ENCODE data around the gene ANO4. TPM values are rescaled to one million over a fixed set of nuclear protein-coding genes. Genes with fewer than 3 reads are reported as not detected.

The ANO4 gene
- total and polyA plus RNA-seq, 2 of the 8 experiments (the other 6 are each of a cell fraction or from before 2014, with no cell fraction given), result 1.1 to 3.4 TPM

GRCh38 chr12:100926669-100927248 is 132.2 kb downstream of the ANO4 start:
- ChIA-PET POLR2A (ENCODE audit: partially characterized antibody) (interaction anchor here (0.7 kb wide), 1 partner anchor 11 kb away, joined by 3 read pairs; no protein-coding TSS in a partner anchor), CTCF (ENCODE audit: partially characterized antibody) (interaction anchor here (1.0 to 2.6 kb wide), 12 partner anchors 9 to 190 kb away, joined by 3 to 16 read pairs (median 6); no protein-coding TSS in a partner anchor)
- no peak overlapping the region for H4K91ac ChIP-seq (replicated peaks; ENCODE audit: insufficient read length, low read length)
- DNase-seq (ENCODE audit: low read depth in 1 of 2, low spot score in 2 of 2) (peak; percentile 54 to 63), FAIRE-seq (peak; percentile 94)
- H3K23ac ChIP-seq (ENCODE audit: insufficient read length), result no peak overlapping the region
- H3K9me3 ChIP-seq (ENCODE audit: insufficient read depth in 2 of 2, low read depth in 1 of 2, low read length in 1 of 2), result no peaks in the 10 kb centered on the region
- no peak overlapping the region for H3K27ac ChIP-seq (ENCODE audit: low read depth, low read length)
- no peaks in the 10 kb centered on the region for H4K20me1 ChIP-seq (replicated peaks in 1 of 2; ENCODE audit: control insufficient read depth in 1 of 2, insufficient read depth in 2 of 2, low read length in 2 of 2)
- no peak overlapping the region for H2BK12ac ChIP-seq (ENCODE audit: low read depth, low read length)
- H2BK5ac ChIP-seq (ENCODE audit: low read depth, low read length), result no peak overlapping the region
- no peak overlapping the region for H4K5ac ChIP-seq (ENCODE audit: insufficient read length, low read depth, low read length)
- H2AFZ ChIP-seq (ENCODE audit: low read length), result peak overlapping the region; percentile 84; the same call in 1 of the 2 replicates
- no peaks in the 10 kb centered on the region for H3K36me3 ChIP-seq (ENCODE audit: control insufficient read depth in 2 of 4, insufficient read depth in 4 of 4, low read length in 3 of 4)
- no peaks in the 10 kb centered on the region for H3K79me1 ChIP-seq (ENCODE audit: low read depth, low read length)
- no peak overlapping the region for H3K4ac ChIP-seq (replicated peaks; ENCODE audit: insufficient read length, low read depth, low read length)
- no peak overlapping the region for H4K8ac ChIP-seq (ENCODE audit: extremely low read depth, insufficient read depth, low read length)
- 0 out of 2 replicates have a peak overlapping the region, but pooled peaks have one; percentile 73 for H2BK15ac ChIP-seq (ENCODE audit: low read length)
- peak overlapping the region; percentile 82 for H2BK120ac ChIP-seq (replicated peaks; ENCODE audit: low read depth, low read length)
- H3K4me3 ChIP-seq (ENCODE audit: extremely low read depth in 1 of 4, insufficient read depth in 2 of 4, low read depth in 3 of 4, low read length in 4 of 4), result no peak overlapping the region
- H3K4me1 ChIP-seq (replicated peaks in 1 of 4; ENCODE audit: control insufficient read depth in 3 of 4, insufficient read depth in 4 of 4, low read length in 3 of 4), result peaks cover 0 to 3% (median 3%) of the 10 kb centered on the region in 4 experiments; a peak in 3 of 7 replicates
- H3K56ac ChIP-seq (replicated peaks; ENCODE audit: insufficient read length, low read depth, low read length), result peak overlapping the region; percentile 47
- H2AK5ac ChIP-seq (ENCODE audit: low read depth, low read length), result no peak overlapping the region
- H3K4me2 ChIP-seq (ENCODE audit: insufficient read depth in 1 of 2, low read depth in 2 of 2, low read length in 2 of 2), result peak overlapping the region in 1 of 2 experiments; percentile 10; a peak in 1 of 4 replicates
- no peaks in the 10 kb centered on the region; the same call in 1 of the 2 replicates for H3K23me2 ChIP-seq (ENCODE audit: low read depth, low read length)
- no peaks in the 10 kb centered on the region; a peak in 1 of 7 replicates for H3K27me3 ChIP-seq (replicated peaks in 1 of 4; ENCODE audit: control insufficient read depth in 3 of 4, extremely low read depth in 1 of 4, insufficient read depth in 3 of 4, low read length in 3 of 4)
- H3K14ac ChIP-seq (ENCODE audit: insufficient read length), result no peak overlapping the region
- no peak overlapping the region for H3K18ac ChIP-seq (ENCODE audit: extremely low read depth, low read length)
- WGBS, 2 experiments (ENCODE audit: extremely low coverage in 1 of 2, insufficient coverage in 1 of 2, insufficient read length in 1 of 2, insufficient replicate concordance in 2 of 2, low coverage in 1 of 2, low lambda C conversion rate in 2 of 2, missing lambda C conversion rate in 1 of 2), result 31% methylated on average over 1 of the region's 1 CpG; no CpG with 5 or more reads in 1 of the 2 experiments
- no peaks in the 10 kb centered on the region for H3K79me2 ChIP-seq (ENCODE audit: control insufficient read depth in 1 of 2, insufficient read depth in 2 of 2, low read length in 2 of 2)
- no peak overlapping the region for H3K9ac ChIP-seq (replicated peaks in 1 of 4; ENCODE audit: extremely low read depth in 1 of 4, low read depth in 3 of 4, low read length in 3 of 4)
- H2BK20ac ChIP-seq (ENCODE audit: low read length), result no peak overlapping the region
- TF ChIP-seq JUND (IDR thresholded peaks at IDR 0.05; ENCODE audit: low read length) (no peak), CBX8 (IDR thresholded peaks at IDR 0.05; ENCODE audit: borderline replicate concordance, low read depth, low read length) (no peak), MAX (IDR thresholded peaks at IDR 0.05) (peak; percentile 68; the same call in 1 of the 2 replicates), EGR1 (IDR thresholded peaks at IDR 0.05; ENCODE audit: borderline replicate concordance, low read depth, low read length) (no peak), GTF2F1 (IDR thresholded peaks at IDR 0.05; ENCODE audit: borderline replicate concordance, low read depth, low read length) (no peak), CTCF (IDR thresholded peaks at IDR 0.05; ENCODE audit: control extremely low read depth in 1 of 3, insufficient read depth in 1 of 3, low read depth in 1 of 3, low read length in 3 of 3) (peak; percentile 45 to 85 (median 59)), RBBP5 (IDR thresholded peaks at IDR 0.05; ENCODE audit: borderline replicate concordance, low read depth, low read length) (no peak), BACH1 (IDR thresholded peaks at IDR 0.05; ENCODE audit: low read length) (no peak), BRCA1 (IDR thresholded peaks at IDR 0.05; ENCODE audit: low read depth, low read length) (no peak), SIN3A (conservative IDR thresholded peaks at IDR 0.05 in 1 of 2, IDR thresholded peaks at IDR 0.05 in 1 of 2; ENCODE audit: low read depth in 1 of 2, low read length in 2 of 2) (no peak)
